ENCODE data around the gene NOL11. TPM values are rescaled to one million over a fixed set of nuclear protein-coding genes. Genes with fewer than 3 reads are reported as not detected.

Gene NOL11
- total and polyA plus RNA-seq, 11 donors: 18.1 to 34.0 (median 22.6) TPM

DNA sequence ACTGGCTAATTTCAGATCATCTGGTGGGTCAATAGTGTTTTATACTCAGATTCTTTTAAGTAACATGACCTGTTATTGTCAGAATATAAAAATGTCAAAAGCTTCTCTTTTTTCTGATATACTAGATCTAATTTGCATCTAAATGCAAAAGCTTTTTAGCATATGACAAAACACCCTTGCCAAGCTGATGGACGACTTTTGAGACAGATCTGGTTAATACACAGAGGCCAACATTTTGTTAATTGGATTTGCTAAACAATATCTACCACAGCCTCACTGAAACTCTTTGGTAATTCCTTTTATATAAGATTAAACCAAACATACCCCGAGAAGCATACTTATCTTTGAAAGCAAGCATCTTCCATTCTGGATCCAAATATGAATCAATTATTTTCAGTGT is 10.3 kb upstream of the NOL11 start:
- Histone ChIP-seq H3K4me3 (no peak overlapping the region), H3K4me1 (no peaks in the 10 kb centered on the region), H3K36me3 (no peaks in the 10 kb centered on the region), H3K27me3 (no peaks in the 10 kb centered on the region), H3K27ac (no peak overlapping the region), H3K9me3 (no peaks in the 10 kb centered on the region)
- intact Hi-C loops (cut with DNase I): no loop called here
- DNase-seq: no peak
- WGBS, 4 donors: 72 to 89% (median 80%) methylated on average over 2 of the region's 2 CpGs
- ATAC-seq: no peak
- TF ChIP-seq POLR2A (IDR thresholded peaks at IDR 0.05): no peak
- TF ChIP-seq, protein P1, sequence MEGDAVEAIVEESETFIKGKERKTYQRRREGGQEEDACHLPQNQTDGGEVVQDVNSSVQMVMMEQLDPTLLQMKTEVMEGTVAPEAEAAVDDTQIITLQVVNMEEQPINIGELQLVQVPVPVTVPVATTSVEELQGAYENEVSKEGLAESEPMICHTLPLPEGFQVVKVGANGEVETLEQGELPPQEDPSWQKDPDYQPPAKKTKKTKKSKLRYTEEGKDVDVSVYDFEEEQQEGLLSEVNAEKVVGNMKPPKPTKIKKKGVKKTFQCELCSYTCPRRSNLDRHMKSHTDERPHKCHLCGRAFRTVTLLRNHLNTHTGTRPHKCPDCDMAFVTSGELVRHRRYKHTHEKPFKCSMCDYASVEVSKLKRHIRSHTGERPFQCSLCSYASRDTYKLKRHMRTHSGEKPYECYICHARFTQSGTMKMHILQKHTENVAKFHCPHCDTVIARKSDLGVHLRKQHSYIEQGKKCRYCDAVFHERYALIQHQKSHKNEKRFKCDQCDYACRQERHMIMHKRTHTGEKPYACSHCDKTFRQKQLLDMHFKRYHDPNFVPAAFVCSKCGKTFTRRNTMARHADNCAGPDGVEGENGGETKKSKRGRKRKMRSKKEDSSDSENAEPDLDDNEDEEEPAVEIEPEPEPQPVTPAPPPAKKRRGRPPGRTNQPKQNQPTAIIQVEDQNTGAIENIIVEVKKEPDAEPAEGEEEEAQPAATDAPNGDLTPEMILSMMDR (IDR thresholded peaks at IDR 0.05): no peak

DNA sequence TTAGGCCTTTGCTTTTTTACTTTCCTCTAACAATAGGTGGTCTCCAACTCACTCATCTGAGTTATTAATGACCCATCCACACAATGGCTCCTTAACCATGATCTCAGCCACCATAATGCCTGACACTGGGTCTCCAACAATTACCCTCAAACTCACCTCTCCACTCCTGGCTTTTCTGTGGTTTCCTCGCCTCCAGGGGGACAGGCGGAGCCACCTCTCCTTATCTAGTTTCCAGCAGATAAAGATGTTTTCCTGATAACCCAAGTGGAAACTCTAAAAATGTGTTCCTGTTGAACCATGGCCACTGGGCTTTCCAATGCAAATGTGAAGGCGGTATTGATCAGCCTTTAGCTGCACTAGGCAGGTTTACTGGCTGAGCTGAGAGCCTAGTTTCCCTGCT is 9.4 kb upstream of the NOL11 start:
- Histone ChIP-seq H3K27ac (no peak overlapping the region), H3K4me3 (no peak overlapping the region), H3K27me3 (no peaks in the 10 kb centered on the region), H3K4me1 (no peaks in the 10 kb centered on the region), H3K36me3 (no peaks in the 10 kb centered on the region), H3K9me3 (no peaks in the 10 kb centered on the region)
- ATAC-seq: no peak
- WGBS, 4 donors: 85 to 89% (median 87%) methylated on average over 3 of the region's 3 CpGs
- intact Hi-C loops (cut with DNase I): no loop called here
- TF ChIP-seq, protein P1 (IDR thresholded peaks at IDR 0.05): no peak
- TF ChIP-seq POLR2A (IDR thresholded peaks at IDR 0.05): no peak
- DNase-seq: no peak

DNA sequence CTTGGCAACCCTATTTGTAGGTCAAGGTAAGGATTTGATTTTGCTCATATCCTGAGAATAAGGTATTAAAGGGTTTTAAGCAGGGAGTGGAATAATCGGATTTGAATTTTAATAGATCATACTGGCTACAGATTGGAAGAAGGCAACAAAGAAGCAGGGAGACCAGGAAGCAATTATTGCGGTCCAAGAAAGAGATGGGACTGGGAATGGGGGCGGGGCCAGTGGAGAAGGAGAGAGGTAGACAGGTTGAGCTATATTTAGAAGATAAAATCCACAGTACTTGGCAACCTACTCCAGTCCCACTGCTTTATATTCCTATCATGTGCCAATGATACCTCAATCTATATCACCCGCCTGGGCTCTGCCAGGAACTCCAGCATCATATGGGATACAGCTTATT is 5.8 kb upstream of the NOL11 start:
- intact Hi-C loops (cut with DNase I): loop anchor here in 2 of 10 donors (10.0 kb wide), 2 partner anchors 113 to 347 kb away; partner anchors contain the start of genes BPTF (in 1 of the 2) and PSMD12 (in 1 of the 2)
- H3K27me3 ChIP-seq: no peaks in the 10 kb centered on the region
- H3K27ac ChIP-seq: no peak overlapping the region
- no peaks in the 10 kb centered on the region for H3K36me3 ChIP-seq
- H3K4me1 ChIP-seq: peaks cover 0 to 3% (median under 1%) of the 10 kb centered on the region in 12 donors
- TF ChIP-seq POLR2A (IDR thresholded peaks at IDR 0.05): no peak
- TF ChIP-seq, protein P1 (IDR thresholded peaks at IDR 0.05): no peak
- 66 to 78% (median 76%) methylated on average over 4 of the region's 4 CpGs for WGBS, 4 donors
- ATAC-seq (no peak), DNase-seq (no peak)
- no peaks in the 10 kb centered on the region for H3K9me3 ChIP-seq
- H3K4me3 ChIP-seq: no peak overlapping the region

GRCh38 chr17:67712375-67712774 is 5.4 kb upstream of the NOL11 start:
- no peak for DNase-seq
- no peak overlapping the region for H3K4me3 ChIP-seq
- H3K4me1 ChIP-seq: peaks cover 0 to 7% (median 4%) of the 10 kb centered on the region in 12 donors
- no peaks in the 10 kb centered on the region for H3K9me3 ChIP-seq
- TF ChIP-seq, protein P1 (IDR thresholded peaks at IDR 0.05): no peak
- TF ChIP-seq POLR2A (IDR thresholded peaks at IDR 0.05): no peak
- no peaks in the 10 kb centered on the region for H3K36me3 ChIP-seq
- no peak overlapping the region for H3K27ac ChIP-seq
- no peak for ATAC-seq
- no peaks in the 10 kb centered on the region for H3K27me3 ChIP-seq
- intact Hi-C loops (cut with DNase I): loop anchor here in 2 of 10 donors (10.0 kb wide), 2 partner anchors 112 to 348 kb away; partner anchors contain the start of genes BPTF (in 1 of the 2) and PSMD12 (in 1 of the 2)
- WGBS, 4 donors: 89 to 96% (median 93%) methylated on average over 4 of the region's 4 CpGs

Data from heart left ventricle (tissue), 16 donors.